BE2C (cell line): ENCODE results near the gene GAL3ST3.
A peak's percentile ranks its signal among the peaks of the same experiment; 100 is the strongest.

Source experiments
- DNase-seq: peaks from one replicate; pipeline ENCODE4 v3.0.0-alpha.2; 2020
- H3K27me3 ChIP-seq: fragments of 250-450 bp; sonication (Bioruptor Pico); 2 replicates; pipeline ENCODE4 v1.5.1; 2020; ENCODE audit warnings: mild to moderate bottlenecking
- H3K36me3 ChIP-seq: fragments of 250-450 bp; sonication (Bioruptor Pico); 2 replicates; pipeline ENCODE4 v1.5.1; 2020; ENCODE audit warnings: mild to moderate bottlenecking
- H3K4me1 ChIP-seq: fragments of 250-450 bp; sonication (Bioruptor Pico); 2 replicates; pipeline ENCODE4 v1.5.1; 2020
- H3K4me3 ChIP-seq: 2 replicates; pipeline ENCODE4 v1.5.1; 2011; ENCODE audit warnings: low read depth, low read length
- H3K9me3 ChIP-seq: fragments of 250-450 bp; sonication (Bioruptor Pico); 2 replicates; pipeline ENCODE4 v1.5.1; 2020
- TF ChIP-seq, protein P1 (sequence below): IDR thresholded peaks from 2 replicates; pipeline ENCODE4 v1.5.1; 2012; ENCODE audit warnings: mild to moderate bottlenecking, low read depth, low read length

GAL3ST3 gene

DNA sequence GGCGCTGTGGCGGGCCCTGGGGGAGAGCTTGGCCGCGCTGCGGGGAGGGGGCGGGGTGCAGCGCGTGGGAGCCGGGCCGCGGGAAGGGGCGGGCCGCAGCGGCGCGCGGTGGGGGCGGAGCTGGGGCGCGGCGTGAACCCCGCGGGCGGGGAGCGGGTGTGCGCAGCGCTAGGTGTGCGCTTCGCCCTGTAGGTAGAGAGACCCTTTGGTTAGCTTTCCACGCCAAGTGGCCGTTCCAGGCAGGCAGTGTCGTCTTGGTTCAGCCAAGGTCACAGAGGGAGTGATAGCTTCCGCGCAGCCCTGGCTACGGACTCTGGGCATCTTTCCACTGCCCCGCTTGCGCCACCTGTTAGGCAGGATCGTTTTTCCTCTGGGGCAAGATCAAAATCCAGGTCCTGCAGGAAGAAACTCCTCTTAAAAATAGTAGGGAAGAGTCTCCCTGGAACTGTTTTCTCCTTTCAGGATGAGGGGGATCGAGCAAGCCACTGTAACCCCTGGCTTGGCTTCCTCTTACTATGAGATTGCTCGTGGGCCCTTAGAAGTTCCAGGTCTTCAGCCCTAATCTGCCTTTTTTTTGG is 46.2 kb downstream of the GAL3ST3 start:
- no peaks in the 10 kb centered on the region for H3K27me3 ChIP-seq
- H3K9me3 ChIP-seq, result no peaks in the 10 kb centered on the region
- H3K4me1 ChIP-seq, result no peaks in the 10 kb centered on the region
- H3K36me3 ChIP-seq, result peaks cover 48% of the 10 kb centered on the region
- peak overlapping the region; percentile 89 for H3K4me3 ChIP-seq
- TF ChIP-seq, protein P1, sequence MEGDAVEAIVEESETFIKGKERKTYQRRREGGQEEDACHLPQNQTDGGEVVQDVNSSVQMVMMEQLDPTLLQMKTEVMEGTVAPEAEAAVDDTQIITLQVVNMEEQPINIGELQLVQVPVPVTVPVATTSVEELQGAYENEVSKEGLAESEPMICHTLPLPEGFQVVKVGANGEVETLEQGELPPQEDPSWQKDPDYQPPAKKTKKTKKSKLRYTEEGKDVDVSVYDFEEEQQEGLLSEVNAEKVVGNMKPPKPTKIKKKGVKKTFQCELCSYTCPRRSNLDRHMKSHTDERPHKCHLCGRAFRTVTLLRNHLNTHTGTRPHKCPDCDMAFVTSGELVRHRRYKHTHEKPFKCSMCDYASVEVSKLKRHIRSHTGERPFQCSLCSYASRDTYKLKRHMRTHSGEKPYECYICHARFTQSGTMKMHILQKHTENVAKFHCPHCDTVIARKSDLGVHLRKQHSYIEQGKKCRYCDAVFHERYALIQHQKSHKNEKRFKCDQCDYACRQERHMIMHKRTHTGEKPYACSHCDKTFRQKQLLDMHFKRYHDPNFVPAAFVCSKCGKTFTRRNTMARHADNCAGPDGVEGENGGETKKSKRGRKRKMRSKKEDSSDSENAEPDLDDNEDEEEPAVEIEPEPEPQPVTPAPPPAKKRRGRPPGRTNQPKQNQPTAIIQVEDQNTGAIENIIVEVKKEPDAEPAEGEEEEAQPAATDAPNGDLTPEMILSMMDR, result no peak
- no peak for DNase-seq

DNA sequence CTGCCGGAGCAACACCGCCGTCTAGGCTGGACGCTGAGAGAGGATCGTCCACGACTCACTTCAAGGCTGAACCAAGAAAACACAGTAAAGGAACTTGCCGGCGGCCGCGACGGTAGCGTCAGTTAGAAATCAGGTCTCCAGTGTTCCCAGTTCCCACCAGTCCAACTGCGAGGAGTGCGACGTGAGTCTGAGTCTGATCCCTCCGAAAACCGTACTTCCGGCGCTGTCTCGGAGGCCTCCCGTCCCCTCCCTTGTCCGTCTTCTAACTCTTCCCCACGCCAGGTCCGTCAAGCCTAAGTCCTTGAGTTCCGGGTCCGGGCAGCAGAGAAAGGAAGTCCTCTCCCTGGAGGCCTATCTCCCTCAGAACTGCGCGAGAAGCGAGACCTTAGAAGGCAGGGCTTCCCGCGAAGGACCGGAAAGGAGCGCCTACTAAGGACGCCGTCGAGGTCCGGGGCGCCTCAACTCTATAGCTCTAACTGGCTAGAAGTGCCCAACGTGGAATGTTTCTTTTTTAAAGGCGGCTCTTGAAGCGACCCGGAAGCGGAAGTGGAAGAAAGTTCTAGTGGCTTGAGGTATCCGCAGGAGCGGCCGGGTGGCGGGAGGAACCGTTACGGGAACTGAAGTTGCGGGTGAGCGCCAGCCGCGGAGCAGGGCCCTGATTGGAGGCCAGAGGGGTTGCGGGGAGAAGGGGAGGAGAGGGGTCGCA is 46.9 kb downstream of the GAL3ST3 start, which contains the start of the genes BANF1 and EIF1AD:
BANF1 (plus strand) TSS at position 562 of the 706 bp plus-strand sequence. CDS start 748 bp downstream, outside the sequence.
EIF1AD (minus strand) TSS at position 216 of the 706 bp plus-strand sequence. CDS start 1,768 bp downstream, outside the sequence.
- peak; percentile 93 for DNase-seq
- Histone ChIP-seq H3K36me3 (peaks cover 53% of the 10 kb centered on the region), H3K4me1 (no peaks in the 10 kb centered on the region), H3K27me3 (no peaks in the 10 kb centered on the region), H3K4me3 (peak within 1 kb of the TSS; percentile 89), H3K9me3 (no peaks in the 10 kb centered on the region)
- TF ChIP-seq, protein P1, result no peak

DNA sequence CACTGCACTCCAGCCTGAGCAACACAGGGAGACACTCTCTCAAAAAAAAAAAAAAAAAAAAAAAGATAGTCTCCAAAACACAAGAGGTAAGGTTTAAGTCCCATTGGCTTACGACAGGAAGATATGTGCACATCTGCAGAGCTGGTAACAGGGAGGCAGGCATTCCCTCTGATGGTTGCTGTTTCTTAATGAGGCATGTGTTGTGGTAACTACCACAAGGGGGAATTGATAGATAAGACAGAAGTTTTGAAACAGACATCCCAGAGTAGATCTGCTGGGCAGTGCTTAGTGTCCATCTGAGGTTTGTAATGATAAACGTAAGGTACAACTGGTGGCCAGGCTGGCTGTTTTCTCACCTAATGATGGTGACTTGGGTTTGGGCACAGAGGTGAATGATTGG is 51.7 kb downstream of the GAL3ST3 start:
- H3K4me1 ChIP-seq, result no peaks in the 10 kb centered on the region
- H3K27me3 ChIP-seq, result no peaks in the 10 kb centered on the region
- peaks cover 39% of the 10 kb centered on the region for H3K36me3 ChIP-seq
- no peak overlapping the region for H3K4me3 ChIP-seq
- H3K9me3 ChIP-seq, result no peaks in the 10 kb centered on the region
- DNase-seq, result no peak
- TF ChIP-seq, protein P1, result no peak

DNA sequence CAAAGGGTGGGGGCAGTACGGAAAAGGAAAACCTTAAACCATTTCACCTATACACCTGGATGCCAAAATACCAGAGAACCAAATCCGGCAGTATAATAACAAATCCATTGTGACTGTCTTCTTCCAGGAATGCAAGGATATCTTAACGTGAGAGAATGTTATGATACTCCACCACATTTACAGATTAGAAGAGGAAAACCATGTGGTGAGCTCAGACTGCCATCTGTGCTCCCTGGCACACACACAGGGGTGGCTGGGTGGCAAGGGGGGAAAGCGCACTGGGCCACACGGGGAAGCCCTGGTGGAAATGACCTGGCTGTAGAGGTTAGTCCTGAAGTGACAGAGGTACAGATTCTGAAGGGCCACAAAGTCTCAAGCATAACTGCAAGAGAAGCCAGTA is 56.9 kb downstream of the GAL3ST3 start:
- Histone ChIP-seq H3K4me3 (no peak overlapping the region), H3K27me3 (no peaks in the 10 kb centered on the region), H3K36me3 (peaks cover 6% of the 10 kb centered on the region), H3K4me1 (no peaks in the 10 kb centered on the region), H3K9me3 (no peaks in the 10 kb centered on the region)
- TF ChIP-seq, protein P1, result no peak
- DNase-seq, result no peak
